HG02981 (cell line): ENCODE data around the gene LAMB1.
"Not testable (repeated sequence)": the region's sequence is repeated elsewhere in the genome, so short reads cannot be mapped to it uniquely, and the experiment has no call there.

Source experiments
- ATAC-seq: cut with Tn5 transposase; IDR thresholded peaks from one replicate; pipeline ENCODE4 v1.9.1; 2021; ENCODE audit warnings: mild to moderate bottlenecking, moderate library complexity; ENCODE audit not compliant: unreplicated experiment

LAMB1 gene

DNA sequence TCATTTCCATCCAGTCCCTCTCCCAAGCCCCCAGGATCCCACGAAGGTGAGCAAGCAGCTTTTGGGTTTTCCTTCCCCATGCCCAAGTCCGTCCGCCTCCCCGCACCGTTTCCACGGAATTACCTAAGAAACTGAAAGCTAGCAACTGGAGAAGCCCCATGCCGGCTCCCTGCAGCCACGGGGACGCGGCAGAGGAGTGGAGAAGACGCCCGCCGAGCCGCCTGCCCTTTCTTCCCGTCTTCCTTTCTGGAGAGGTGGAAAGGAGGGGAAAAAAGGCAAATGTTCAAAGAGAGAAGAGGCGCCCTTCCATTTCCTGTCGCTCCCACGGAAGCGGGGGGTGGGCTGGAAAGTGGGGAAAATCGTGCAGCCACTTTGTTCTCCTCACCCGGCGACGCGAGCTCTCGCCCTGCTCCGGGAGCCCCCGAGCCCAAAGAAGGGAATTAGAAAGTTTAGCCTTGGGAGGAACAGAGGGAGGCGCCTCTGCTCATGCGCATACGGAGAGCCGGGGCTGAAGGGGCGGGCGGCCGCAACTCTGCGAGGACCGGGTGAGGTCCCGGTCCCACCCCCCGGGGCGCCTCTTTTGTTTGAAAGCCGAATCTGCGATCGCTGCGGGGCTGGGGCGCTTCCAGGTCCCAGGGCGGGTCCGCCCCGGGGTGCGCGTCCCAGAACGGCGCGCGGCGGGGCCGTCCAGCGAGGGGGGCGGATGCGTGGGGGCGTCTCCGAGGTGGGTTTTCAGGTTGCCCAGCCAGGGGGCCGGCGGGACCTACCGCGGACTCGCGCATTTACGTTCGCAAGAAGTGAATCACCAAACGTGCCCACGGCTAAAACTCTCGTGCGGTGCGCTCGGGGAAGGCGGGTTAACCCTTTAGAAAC lies at the start of gene LAMB1:
LAMB1 (minus strand) TSS at position 436 of the 873 bp plus-strand sequence; CDS start at position 160, 276 bp downstream.
- no peak for ATAC-seq

DNA sequence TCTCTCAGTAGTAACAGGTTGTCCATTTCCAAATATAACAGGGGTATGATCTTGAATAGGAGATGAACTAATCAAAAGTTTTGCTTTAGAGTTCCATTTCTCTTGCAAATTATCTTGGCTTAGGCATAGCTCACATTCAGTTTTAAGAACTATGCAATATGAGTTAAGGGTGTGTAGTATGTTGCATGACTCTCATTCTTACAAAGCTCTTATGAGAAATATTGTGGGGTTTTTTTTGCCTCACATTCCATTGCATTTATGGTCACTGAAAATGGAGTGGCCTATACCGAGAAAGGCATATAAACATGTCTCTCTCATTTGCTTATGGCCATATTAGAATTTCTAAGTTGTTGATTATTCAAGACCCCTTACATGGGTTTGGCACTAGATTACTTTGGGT lies 48.5 kb upstream of the LAMB1 start:
- ATAC-seq = no peak

DNA sequence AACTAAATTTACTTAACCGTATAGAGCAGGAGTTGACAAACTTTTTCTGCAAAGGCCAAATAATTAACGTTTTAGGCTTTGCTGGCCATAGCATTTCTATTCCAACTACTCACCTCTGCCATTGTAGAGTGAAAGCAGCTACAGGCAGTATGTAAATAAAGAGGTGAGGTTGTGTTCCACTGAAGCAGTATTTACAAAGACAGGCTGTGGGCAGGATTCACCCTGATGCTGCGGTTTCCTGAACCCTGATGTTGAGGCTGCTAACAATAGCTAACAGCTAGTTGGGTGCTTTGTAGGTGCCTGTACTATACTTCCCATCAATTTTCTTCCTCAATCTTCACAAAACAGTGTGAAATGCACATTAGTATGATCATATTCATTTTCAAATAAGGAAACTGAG lies 47.0 kb upstream of the LAMB1 start:
- peak; percentile 40 for ATAC-seq

DNA sequence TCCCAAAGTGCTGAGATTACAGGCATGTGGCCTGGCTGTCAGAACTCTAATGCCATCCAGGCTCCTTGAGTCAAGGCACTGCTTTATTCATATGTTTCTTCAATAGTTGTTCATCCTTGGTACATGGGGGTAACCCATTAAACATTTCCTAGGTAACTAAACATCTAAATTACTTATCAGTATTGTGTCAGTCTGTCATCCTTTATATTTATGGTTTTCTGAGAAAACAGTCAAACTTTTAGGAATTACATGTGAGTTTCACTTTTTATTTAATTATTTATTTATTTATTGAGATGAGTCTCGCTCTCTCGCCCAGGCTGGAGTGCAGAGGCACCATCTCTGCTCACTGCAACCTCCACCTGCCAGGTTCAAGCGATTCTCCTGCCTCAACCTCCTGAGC lies 45.5 kb upstream of the LAMB1 start:
- no peak for ATAC-seq

DNA sequence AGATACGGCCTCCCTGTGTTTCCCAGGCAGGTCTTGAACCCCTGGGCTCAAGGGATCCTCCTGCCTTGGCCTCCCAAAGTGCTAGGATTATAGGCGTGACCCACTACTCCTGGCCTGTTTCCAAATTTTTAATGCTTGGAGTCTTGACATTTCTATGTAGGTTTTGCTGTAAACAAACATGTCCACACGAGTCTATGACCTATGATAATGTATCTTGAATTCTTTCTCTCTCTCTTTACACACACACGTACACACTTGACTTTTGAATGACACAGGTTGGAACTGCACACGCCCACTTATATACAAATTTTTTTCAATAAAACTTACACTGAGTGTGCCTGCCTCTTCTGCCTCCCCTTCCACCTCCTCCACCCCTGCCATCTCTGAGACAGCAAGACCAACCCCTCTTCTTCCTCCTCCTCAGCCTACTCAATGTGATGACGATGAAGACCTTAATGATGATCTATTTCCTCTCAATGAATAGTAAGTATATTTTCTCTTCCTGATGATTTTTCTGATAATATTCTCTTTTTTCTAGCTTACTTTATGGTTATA lies 44.1 kb upstream of the LAMB1 start:
- ATAC-seq = no peak

DNA sequence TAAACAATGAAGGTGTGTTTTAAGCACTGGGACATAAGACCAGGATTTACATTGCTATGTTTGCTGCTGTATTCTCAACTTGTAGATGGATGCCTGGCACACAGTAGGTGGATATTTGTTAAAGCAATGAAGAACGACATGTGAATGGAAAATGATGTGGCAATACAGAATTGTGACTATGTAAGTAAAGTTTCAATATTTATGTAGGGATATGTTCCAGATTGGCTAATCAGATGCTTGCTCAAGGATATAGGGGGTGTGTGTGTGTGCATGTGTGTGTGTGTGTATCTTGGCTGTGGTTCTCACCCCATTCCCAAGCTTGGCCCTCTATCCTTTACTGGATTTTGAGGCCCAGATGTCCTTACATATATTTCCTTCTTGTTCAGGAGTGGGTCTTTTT lies 42.7 kb upstream of the LAMB1 start:
- no peak for ATAC-seq

DNA sequence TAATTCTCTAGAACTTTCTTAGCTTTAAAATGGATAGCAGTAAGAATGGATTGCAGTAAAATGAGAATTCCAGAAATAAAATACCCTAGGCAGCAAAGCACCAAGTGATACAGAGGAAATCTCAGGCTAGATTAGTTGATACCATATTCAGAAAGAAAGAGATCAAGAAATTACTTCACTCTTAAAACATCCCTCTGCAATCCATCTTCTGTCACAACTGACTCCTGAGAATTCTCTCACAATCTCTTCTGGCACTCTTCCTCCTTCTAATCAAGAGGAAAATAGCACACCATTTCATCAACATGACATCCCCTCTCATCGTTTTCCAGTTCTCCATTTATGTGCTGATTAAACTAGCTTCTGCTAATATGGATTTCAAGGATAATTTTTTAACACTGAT lies 42.2 kb upstream of the LAMB1 start:
- no peak for ATAC-seq

DNA sequence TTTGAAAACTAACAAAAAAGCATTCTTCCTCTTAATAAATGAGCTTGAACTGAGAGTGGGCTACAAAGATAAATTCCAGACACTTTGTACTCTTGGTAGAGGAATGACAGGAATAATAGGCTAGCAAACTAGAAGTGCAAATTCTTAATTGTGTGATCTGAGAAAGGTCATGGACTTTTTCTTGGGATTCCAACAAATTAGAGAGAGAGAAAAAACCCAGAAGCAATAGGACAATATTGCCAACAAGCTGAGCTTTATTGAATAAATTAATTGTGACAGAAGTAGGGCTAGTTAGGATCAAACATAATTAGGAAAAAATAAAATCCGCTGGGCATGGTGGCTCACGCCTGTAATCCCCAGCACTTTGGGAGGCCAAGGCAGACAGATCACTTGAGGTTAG lies 41.4 kb upstream of the LAMB1 start:
- ATAC-seq = no peak

DNA sequence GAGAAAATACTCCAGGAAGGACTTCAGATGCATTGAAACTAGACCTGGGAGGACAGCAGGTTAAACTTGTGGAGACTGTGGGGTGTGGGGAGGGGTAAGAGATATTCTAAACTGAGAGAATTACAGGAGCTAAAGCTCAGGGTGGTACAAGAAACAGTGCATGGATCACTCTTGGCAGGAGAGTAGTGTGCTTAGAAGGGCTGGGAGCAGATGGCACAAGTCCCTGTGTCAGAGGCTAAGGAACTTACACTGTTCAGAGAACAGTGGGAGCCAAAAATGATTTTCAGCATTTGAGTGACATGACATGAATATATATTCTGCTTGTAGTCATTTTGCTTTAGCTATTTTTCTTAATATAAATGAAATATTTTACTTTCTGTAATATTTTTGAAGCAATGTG lies 36.0 kb upstream of the LAMB1 start:
- ATAC-seq = no peak

DNA sequence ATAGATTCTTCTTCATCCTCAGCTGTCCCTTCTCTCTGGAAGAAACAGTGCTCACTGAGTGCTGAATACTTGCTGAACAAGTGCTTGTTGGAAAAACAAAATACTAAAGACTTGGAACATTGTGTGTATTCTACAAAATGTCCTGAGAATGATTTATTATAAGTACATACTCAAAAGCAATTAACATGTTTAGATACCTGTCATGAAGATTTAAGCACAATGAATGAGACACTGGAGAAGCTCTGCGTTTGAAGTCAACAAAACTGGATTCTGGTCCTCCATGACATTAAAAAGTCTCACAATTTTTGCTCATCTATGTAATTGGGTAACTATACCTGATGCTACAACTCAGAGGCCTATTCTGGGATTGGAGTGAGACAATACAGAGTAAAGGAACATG lies 34.8 kb upstream of the LAMB1 start:
- ATAC-seq = no peak

DNA sequence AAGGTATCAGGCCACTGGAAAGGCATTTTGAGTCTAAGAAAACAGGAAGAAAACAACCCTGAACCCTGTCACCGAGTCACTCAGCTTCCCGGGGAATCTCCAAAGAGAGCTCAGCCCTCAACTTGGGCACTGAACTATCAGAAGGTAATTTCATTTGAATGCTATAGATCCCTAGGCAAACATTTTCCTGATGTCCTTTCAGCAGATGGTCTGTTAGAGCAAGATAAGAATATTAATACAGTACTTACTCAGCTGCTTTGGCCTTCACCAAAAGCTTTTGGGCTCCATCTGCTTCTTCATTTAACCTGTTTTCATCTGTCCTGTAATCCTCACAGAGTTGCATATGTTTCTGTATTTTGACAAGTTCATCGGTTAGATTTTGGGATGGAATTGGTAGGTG lies 34.2 kb upstream of the LAMB1 start:
- ATAC-seq = no peak

DNA sequence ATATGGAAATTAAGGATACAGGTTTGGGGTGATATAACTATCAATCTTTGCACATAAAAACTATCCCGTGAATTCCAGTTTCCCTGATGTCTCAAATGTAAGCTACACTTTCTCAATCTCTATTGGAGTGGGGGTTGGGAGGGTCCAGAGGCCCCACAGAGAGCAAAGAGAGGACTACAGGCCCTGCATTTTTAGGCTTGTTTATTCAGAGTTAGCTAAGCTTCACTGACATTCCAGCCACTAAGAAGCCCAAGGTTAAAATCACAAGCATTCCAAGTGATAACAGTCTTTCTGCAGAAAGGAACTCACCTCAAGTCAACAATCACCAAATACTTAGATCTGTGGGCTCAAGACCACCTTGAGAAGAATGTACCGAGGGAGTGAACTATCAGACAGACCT lies 31.6 kb upstream of the LAMB1 start:
- no peak for ATAC-seq

DNA sequence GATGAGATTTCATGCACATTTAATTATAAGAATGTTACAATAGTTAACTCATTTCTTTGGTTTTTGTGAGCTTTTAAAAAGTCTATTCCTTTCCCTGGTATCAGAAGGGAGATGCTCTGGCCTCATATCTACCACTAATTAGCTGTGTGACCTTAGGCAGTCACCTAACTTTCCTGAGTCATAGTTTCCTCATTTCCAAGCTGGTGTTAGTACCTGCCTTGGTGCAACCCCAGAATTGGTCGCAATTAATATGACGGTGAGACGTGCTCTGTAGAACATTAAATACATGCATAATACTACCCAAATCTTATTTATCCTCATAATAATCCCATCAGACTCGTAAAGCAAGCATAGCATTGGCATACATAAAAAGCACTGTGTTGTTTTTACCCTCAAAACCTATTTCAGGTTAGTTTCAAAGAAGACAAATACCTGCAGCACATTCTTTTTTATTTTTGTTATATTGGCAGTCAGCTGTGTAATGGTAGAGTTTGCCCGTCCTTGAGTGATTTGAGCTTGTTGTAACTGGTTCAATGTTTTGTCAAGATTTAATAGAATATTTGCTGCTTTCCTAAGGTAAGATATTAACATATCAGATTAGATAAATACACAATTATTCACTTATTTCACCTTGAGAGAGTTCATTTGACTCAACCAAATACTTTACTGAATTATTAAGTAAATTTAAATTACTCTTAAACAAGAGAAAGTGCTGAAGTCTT lies 31.0 kb upstream of the LAMB1 start:
- ATAC-seq = no peak

DNA sequence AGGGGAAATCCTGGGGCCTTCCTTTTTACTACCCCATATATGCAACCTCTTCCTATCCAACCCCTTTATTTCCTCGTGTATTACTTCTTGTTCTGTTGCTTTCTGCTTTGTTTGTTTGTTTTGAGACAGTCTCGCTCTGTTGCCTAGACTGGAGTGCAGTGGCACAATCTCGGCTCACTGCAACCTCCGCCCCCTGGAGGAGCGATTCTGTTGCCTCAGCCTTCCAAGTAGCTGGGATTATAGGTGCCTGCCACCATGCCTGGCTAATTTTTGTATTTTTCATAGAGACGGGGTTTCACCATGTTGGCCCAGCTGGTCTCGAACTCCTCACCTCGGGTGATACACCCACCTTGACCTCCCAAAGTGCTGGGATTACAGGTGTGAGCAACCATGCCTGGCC lies 30.3 kb upstream of the LAMB1 start:
- not testable (repeated sequence) for ATAC-seq

DNA sequence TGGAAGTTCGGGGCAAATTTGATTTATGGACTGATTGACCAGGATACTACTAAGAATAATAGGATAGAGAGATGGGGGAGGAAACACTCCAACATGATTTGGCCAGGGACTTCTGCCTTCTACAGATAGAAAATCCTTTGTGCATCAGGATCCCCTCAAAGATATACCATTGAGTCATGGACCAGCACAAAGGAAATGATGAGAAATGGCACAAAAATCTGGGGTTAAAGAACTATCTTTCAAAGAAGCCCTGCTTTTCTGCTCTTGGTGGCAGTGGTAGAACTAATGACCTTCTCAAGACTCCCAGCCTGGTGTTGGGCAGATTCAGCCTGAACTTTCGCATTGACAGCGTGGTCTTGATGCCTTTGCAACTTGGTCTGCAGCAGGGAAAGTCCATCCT lies 27.6 kb upstream of the LAMB1 start:
- no peak for ATAC-seq

DNA sequence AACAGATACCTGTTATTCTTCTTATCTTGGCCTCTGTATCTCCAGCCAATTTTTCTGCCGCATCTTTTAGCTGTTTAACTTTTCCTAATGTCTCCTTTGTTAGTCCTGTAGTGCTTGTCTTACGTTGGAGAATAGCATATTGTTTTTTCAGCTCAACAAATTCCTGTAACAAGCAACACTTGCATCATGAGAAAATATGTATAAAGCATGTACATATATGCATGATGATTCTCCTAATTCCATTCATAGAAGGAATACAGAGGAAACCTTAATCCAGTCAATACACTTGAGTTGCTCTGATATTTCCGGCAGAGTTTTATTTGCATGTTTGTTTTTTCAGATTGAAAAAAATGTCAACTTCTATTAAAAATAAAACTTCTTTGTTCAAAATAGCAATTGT lies 26.1 kb upstream of the LAMB1 start:
- no peak for ATAC-seq

DNA sequence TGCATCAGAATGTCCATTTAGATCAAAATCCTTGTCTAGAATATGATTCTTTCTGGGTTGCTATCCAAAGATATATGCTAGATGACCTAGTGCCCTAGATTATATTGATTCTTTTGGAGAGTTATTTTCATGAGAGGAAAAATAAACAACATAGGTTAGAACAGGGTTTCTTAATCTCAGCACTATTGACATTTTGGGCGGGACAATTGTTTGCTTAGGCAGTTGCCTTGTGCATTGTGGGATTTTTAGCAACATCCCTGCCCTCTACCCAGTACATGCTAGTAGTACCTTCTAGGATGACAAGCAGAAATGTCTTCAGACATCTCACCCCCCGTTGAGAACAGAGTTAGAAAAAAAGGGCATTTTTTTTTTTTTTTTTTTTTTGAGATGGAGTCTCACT lies 25.1 kb upstream of the LAMB1 start:
- ATAC-seq = no peak

DNA sequence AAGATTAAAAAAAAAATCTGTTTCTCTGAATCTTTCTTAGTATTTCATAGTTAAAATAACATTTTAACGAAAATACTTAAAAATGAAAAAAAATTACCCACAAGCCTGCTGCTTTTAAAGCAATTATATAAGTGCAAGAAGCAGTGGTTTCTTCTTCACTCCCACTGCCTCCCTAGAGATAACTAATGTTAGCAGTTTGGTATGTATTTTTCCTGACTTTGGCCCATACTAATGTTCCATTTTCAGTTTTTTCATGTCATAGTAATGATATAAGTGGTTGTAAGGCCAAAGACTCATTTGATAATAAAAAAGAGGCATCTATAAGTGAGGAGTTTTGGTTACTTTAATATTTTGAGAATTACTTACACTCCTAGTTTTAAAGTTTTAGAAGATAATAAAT lies 24.3 kb upstream of the LAMB1 start:
- no peak for ATAC-seq

DNA sequence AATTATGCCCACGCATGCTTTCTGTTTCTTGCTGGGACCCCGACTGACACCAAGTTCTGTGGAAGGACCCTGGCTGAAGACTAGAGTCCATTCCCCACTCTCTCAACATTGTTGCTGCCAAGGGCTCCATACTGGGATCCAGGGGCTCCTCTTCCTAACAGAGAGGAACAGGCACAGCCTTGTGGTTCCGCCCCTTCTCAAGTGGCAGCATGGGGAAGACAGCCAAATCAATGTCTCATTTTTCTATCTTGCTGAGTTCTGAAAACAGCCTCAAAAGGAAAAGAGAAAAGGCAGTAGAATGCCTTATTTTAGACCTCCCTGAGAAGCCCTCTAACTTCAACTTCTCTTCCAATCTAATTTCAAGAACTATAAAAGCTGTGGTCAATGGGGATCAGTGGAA lies 23.7 kb upstream of the LAMB1 start:
- no peak for ATAC-seq

DNA sequence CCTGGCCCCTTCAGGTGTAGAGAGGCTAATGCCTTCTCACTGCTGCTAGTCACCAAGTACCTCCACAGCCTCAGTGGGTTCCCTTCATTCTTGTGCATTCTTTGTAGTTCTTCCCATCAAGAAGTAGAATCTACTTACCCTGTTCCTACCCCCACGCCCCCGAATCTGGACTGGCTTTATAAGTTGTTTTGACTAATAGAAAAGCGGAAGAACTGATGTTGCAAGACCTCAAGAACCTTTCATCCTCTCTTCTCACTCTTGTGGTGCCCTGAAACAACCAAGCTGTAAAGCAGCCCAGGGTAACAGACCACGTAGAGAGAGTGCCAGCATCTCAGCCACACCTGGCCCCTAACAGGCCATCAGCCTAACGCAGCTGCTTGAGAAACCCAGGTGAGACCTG lies 23.2 kb upstream of the LAMB1 start:
- ATAC-seq = no peak

DNA sequence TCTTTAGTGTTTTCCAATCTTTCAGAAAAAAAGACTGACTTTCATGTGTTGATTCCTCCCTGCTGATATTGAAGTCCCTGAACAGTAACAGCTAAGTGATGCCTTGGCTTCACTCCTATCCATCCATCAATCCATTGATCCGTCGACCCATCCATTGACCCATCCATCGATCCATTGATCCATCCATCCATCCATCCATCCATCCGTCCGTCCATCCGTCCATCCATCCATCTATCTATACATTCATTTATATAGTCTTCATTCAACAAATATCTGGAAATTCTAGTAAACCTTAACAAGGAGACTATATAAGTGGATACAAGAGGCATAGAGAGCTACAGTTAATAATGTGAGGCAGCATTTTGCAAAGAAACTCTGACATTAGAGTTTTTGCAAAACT lies 21.6 kb upstream of the LAMB1 start:
- no peak for ATAC-seq

DNA sequence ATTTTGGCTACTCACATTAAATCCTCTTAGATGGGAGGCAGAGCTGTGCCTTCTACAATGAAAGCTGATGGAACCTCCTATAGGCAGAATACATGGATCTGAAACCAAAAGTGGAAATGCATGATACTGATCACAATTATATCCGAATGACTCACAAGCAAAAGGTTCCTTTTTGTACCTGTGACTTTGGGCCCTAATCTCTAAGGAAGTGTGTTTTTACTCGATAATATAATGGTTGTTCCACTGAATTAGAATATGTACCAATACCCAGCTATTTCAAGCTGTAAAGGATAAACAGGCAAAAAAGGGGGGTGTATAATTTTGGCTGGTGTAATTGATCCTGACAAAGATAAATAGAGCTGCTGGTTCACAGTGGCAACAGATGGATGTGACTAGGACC lies 17.6 kb upstream of the LAMB1 start:
- ATAC-seq = no peak
